Renal cortex interstitium (tissue), 11 donors: ENCODE data around the gene SAMD4A. TPM values are rescaled to one million over a fixed set of nuclear protein-coding genes. Genes with fewer than 3 reads are reported as not detected.

ENCODE experiments used
- DNase-seq, 11 donors: peaks; one replicate each; pipeline ENCODE4 v3.0.0-alpha.2; 2013; ENCODE audit warnings: low read depth in 9 of 11, low spot score in 4 of 11; ENCODE audit errors: extremely low read depth in 1 of 11
- polyA plus RNA-seq, 3 donors: library from polyadenylated mRNA; unstranded; fragments of 120-200 nt; gene quantifications; one replicate each; pipeline ENCODE4 v1.2.1, GENCODE V29; 2013; ENCODE audit not compliant: insufficient read length in 3 of 3

SAMD4A gene
- polyA plus RNA-seq, 3 donors = 8.6 to 14.4 (median 10.1) TPM

DNA sequence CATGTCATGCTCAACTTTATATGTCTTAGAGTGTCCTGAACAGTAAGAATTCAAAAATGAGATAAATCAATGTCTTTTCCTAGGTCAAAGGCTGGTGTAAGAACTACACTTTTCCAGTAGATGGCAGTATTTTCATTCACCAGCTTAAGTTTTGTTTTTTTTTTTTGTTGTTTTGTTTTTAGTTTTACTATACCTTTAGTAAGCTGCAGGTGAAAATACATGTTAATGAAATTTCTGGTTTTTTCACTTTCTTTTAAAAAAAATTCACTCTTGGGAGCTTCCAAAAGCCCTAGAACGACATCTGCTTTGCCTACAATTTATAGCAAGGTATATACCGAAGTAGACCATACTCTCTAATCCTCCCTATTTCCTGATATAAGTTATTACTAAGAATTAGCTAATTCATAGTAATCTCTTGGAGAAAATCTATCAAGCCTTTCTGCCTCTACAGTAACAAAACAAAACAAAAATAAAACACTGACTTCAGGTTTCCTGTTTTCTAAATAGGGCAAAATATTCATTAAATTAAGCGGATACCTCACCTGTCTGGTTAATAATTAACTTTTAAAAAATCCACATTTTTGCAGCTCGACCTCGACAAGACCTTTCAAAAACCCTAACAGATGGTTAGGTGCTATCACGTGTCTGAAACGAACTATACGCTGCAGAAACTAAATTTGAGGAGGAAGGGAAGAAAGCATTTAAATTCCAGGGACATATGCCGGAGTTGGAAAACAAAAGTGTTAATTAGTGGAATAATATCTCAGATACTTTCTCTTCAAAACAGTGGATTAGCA lies 2.7 kb upstream of the SAMD4A start:
- peak in 8 of 11 donors; percentile 29 to 56 (median 36) for DNase-seq

- peak in 9 of 11 donors; percentile 29 to 50 (median 39) for DNase-seq
Measured at GRCh38 chr14:54564868-54565784, 1.8 kb upstream of the SAMD4A start.

DNA sequence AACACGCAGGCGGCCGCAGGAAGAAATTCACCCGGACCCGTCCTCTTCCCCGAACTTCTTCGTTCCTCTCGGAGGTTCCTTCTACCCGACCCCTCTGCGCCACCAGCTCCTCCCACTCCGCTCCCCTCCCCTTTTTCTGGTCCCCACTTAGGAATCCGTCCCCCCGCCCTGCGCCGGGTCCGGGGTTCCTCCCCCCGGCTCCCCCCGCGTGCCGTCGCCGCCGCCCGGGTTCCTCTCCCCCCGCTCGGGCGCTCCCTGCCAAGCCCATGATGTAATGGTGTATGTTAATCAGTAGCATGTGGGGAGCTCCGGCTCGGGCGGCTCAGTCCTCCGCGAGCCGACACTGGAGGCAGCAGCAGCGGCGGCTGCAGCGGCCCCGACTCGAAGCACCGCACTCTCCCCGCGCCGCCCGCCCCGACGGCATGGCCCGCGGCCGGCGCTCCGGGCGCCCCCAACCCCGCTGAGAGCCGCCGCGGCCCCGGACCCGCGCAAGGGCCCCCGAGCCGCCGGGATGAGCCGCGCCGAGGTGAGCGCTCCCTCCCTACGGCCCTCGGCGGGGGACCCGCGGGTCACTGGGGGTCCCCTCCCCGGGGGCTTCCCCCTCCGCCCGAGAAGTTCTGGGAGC lies 1.0 kb upstream of the SAMD4A start:
- DNase-seq = peak in 10 of 11 donors; percentile 74 to 89 (median 84)

DNA sequence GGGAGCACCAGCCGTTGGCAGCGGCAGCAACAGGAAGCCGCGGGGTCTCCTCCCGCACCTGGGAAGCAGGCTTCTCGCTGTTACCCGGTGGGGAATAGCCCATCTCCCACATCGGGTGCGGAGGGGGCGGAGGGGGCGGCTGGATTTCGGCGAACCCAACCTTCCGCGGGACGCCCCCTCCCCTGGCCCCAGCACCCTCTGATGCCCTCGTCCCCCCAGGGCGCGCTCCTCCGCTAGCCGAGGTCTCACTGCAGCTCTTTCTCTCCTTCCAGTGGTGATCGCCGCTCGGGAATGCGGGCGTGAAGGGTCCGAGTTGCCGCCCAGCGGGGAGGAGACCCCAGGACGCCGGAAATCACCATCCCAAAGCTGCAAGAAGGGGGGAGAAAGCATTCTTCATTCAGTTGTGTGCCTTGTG lies 303 bp downstream of the SAMD4A start:
- DNase-seq = peak in 5 of 11 donors; percentile 20 to 51 (median 29)

DNA sequence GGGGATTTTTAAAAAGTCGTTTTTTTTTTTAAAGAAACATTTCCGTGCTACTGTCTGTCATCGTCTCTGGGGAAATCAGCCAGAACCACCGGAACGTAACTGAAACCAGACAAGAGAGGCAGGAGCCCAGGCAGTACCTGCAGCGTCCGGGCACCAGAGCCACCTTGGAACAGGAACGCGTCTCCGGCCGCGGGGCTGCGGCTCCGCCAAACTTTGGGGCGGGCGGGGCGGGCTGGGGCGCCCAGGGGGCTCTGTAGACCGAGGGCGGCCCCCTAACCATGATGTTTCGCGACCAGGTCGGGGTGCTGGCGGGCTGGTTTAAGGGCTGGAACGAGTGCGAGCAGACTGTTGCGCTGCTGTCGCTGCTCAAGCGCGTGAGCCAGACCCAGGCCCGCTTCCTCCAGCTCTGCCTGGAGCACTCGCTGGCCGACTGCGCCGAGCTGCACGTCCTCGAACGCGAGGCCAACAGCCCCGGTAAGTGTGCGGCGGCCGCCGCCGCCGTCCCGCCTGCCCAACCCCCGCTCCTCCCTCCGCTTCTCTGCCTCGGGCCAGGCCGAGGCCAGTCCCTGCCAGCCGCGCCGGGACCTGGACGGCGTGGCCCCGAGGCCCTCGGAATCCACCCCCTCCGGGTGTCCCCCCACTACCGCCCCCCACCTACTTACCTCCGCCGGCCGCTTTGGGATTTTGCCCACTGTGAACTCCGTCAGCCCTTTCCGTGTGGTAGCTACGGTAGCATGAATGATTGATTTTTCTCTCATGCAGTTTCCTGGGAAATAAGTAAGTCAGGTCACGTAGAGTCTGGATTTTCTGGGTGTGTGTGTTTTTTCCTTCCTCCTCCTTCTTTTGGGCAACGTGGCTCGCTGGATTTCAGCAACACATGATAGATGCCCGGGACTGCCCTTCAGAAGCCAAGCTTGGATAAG lies 972 bp downstream of the SAMD4A start:
- peak in 9 of 11 donors; percentile 33 to 65 (median 47) for DNase-seq

GRCh38 chr14:54568821-54569595 lies 2.1 kb downstream of the SAMD4A start:
- peak in 7 of 11 donors; percentile 17 to 47 (median 37) for DNase-seq

GRCh38 chr14:54570047-54570446 lies 3.1 kb downstream of the SAMD4A start:
- DNase-seq = no peak

- no peak for DNase-seq
Measured at GRCh38 chr14:54570631-54571415, 3.9 kb downstream of the SAMD4A start.

- DNase-seq = no peak
Measured at GRCh38 chr14:54572316-54572715, 5.4 kb downstream of the SAMD4A start.

GRCh38 chr14:54574528-54574927 lies 7.6 kb downstream of the SAMD4A start:
- DNase-seq = no peak

DNA sequence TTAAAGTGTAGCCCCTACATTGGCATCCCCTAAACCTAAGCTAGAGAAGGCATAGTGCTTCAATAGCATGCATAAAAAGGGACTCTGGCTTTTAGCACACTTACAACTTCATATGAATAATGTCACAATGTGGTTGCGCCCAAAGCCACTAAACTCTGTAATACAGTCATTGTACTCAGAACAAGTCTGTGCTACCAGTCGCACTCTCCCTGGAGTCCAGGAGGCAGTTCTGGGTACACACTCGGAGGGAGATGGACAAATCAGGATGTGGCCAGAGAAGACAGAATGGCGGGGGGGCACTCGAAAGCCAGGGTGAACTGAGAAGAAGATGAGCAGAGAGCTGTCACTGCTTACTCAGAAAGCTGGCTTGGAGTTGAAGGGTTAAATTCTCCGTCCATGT lies 10.6 kb downstream of the SAMD4A start:
- DNase-seq = no peak

GRCh38 chr14:54577977-54578376 lies 11.0 kb downstream of the SAMD4A start:
- DNase-seq = no peak

- DNase-seq = no peak
Measured at GRCh38 chr14:54579621-54580020, 12.7 kb downstream of the SAMD4A start.

DNA sequence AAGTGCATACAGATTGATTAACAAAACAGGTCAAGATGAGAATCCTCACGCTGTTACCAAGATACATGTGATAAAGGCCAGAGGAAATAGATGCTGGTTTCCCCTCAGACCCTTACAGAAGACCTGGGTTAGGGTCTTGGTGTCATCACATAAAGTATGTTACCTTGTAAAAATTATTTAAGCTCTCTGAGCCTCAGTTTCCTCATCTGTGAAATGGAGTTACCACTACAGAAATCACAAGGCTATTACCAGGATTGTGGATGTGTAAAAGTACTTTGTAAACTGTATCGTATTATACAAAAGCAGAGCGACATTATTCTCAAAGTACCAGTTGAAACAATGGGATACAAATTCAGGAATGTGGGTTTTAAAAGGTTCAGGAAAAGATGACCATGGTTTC lies 14.0 kb downstream of the SAMD4A start:
- DNase-seq = no peak

- DNase-seq = no peak
Measured at GRCh38 chr14:54582334-54582733, 15.4 kb downstream of the SAMD4A start.

- DNase-seq = no peak
Measured at GRCh38 chr14:54584097-54584496, 17.2 kb downstream of the SAMD4A start.

DNA sequence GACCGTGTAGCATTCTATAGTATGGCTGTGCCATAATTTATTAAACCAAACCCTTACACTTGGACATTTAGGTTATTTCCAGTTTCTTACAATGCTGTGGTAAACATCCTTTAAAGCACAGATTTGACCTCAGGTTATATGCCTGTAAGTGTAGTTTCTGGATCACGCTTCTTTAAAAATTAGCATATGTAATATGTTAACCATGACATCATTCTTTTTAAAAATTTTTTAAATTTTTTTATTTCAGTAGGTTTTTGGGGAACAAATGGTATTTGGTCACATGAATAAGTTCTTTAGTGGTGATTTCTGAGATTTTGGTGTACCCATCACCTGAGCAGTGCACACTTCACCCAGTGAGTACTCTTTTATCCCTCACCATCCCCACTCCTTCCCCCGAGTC lies 18.3 kb downstream of the SAMD4A start:
- DNase-seq = no peak
